HG03060 (cell line): ENCODE results near the gene SMARCD2.
"Not testable (repeated sequence)": the region's sequence is repeated elsewhere in the genome, so short reads cannot be mapped to it uniquely, and the experiment has no call there.

Experiments used
- ATAC-seq: cut with Tn5 transposase; IDR thresholded peaks from one replicate; pipeline ENCODE4 v1.9.1; 2021; ENCODE audit warnings: low read depth, moderate number of reproducible peaks; ENCODE audit not compliant: unreplicated experiment

Gene SMARCD2

GRCh38 chr17:63842540-63843386 is at the start of gene SMARCD2:
TSS of gene SMARCD2 (minus strand) at chr17:63842685. CDS start at chr17:63842674, 11 bp downstream.
- ATAC-seq: peak; percentile 47

DNA sequence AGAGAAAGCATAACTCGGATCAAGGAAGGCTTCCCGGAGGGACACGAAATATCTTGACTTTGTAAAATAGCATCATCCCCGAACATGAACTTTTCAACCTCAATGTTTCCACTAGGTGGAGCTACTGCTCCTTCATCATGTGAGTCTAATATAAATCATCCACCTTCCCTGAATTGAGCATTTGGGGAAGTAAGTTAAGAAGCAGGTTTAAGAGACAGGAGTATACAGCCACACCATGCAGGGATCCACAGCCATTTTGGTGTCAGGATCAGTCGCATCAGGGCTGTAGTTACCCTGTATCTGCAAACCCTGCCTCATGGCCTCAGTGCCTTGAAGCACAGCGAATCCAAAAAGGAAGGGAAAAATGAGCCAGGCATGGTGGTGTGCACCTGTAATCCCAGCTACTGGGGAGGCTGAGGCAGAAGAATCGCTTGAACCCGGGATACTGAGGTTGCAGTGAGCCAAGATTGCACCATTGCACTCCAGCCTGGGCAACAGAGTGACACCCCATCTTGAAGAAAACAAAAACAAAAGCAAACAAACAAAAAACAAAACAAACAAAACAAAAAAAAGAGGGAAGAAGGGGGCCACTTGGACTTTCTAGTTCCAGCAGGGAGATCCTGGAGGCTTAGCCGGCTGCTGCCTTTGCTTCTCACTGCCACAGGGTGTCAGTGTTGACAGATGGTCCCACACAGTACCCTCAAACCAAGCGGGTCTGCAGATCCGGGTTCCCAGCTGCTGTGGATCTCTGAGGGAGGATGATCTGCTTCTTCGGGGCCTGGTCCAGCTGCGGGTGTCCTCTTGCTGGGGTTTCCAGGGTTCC is 46.8 kb upstream of the SMARCD2 start:
- ATAC-seq: not testable (repeated sequence)

- ATAC-seq: not testable (repeated sequence)
Measured at GRCh38 chr17:63885119-63885518, 42.6 kb upstream of the SMARCD2 start.

- not testable (repeated sequence) for ATAC-seq
Measured at GRCh38 chr17:63882626-63883126, 40.2 kb upstream of the SMARCD2 start.

DNA sequence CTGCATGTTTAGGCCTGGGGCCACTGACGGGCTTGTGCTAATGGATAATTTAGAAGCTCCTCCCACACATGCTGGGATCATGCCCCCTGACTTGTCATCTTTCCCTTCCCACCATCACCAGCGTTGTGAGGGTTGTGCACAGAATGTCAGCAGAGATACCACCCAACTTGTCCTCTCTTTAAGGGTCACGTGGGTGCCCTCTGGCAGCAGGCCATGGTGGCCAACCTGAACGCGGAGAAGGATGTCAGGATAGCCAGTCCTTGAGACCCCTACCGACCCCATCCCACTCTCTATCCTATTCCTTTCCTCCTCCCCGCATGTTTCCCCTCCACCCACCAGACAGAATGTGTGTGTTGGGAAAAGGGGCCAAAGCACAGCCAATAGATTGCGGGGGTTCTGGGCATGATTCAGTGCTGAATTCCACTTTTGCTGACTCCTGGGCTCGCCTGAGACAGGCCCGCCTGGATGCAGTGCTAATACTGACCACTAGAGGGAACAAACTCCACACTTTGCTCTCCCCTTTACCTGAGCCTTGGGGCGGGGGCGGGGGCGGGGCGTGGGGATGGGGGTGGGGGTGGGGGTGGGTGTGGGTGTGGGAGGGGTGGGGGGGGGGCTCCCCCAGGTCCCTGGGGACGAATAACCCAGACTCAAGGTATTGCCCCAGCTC is 39.6 kb upstream of the SMARCD2 start, which contains the start of gene GH2:
Gene GH2, minus strand, starts transcription at position 10 of the 667 bp plus-strand sequence. CDS start 143 bp downstream, outside the sequence.
- no peak for ATAC-seq

DNA sequence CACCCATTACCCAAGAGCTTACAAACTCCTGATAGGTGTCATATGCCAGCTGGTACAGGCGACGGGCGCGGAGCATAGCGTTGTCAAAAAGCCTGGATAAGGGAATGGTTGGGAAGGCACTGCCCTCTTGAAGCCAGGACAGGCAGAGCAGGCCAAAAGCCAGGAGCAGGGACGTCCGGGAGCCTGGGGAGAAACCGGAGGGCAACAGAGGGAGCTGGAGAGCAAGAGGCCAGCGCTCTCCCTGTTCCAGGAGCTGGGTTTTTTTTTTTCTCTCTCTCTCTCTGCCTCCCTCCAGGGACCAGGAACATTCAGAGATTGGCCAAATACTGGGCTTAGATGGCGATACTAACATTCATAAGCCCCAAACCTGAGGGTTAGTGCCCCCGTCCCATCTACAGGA is 38.9 kb upstream of the SMARCD2 start:
- not testable (repeated sequence) for ATAC-seq

GRCh38 chr17:63880706-63881105 is 38.2 kb upstream of the SMARCD2 start:
- no peak for ATAC-seq

DNA sequence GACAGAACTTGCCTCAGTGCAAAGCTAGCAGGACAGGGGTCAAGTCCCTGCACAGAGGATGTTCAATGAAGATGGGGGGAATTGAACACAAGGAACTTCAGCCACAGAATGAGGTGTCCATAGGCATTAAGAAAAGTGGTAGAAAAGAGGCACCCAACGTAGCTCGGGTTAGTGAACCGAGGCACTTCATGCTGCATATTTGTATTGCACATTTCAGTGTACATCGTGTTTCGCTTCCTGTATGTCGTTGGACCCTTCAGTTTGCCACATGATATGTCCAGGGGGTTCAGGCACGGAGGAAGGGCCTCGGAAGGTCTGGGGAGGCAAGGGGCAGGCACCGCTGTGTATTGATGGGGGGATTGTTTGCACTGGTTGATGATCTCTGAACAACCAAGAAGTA is 35.9 kb upstream of the SMARCD2 start:
- not testable (repeated sequence) for ATAC-seq

- not testable (repeated sequence) for ATAC-seq
Measured at GRCh38 chr17:63874693-63875092, 32.2 kb upstream of the SMARCD2 start.

DNA sequence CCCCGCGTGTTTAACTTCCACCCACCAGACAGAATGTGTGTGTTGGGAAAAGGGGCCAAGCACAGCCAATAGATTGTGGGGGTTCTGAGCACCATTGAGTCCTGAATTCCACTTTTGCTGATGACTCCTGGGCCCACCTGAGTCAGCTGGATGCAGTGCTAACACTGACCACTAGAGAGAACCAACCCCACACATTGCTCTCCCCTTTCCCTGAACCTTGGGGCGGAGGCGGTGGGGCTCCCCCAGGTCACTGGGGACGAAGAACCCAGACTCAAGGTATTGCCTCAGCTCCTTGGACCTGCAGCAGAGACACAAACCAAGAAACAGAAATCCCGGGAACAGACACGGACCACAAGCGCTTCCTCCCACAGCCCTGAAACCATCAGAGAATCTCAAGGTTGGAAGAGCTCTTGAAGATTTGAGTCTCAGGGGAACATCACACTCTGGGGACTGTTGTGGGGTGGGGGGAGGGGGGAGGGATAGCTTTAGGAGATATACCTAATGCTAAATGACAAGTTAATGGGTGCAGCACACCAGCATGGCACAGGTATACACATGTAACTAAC is 31.7 kb upstream of the SMARCD2 start:
- not testable (repeated sequence) for ATAC-seq

DNA sequence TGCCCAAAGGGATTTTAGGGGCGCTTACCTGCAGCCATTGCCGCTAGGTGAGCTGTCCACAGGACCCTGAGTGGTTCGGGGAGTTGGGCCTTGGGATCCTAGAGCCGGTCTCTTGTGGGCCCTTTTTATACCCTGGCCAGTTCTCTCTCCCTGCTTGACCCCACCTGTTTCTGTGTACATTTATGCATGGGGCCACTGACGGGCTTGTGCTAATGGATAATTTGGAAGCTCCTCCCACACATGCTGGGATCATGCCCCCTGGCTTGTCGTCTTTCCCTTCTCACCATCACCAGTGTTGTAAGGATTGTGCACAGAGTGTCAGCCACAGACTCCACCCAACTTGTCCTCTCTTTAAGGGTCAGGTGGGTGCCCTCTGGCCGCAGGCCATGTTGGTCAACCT is 31.1 kb upstream of the SMARCD2 start, which contains the start of gene CSH2:
Gene CSH2, minus strand, starts transcription at position 101 of the 400 bp plus-strand sequence. Its CDS starts 63 bp downstream, at position 38.
- not testable (repeated sequence) for ATAC-seq

GRCh38 chr17:63871646-63872365 is 29.3 kb upstream of the SMARCD2 start:
- not testable (repeated sequence) for ATAC-seq

- ATAC-seq: not testable (repeated sequence)
Measured at GRCh38 chr17:63870292-63870665, 27.8 kb upstream of the SMARCD2 start.

GRCh38 chr17:63869491-63870291 is 27.2 kb upstream of the SMARCD2 start:
- ATAC-seq: not testable (repeated sequence)

DNA sequence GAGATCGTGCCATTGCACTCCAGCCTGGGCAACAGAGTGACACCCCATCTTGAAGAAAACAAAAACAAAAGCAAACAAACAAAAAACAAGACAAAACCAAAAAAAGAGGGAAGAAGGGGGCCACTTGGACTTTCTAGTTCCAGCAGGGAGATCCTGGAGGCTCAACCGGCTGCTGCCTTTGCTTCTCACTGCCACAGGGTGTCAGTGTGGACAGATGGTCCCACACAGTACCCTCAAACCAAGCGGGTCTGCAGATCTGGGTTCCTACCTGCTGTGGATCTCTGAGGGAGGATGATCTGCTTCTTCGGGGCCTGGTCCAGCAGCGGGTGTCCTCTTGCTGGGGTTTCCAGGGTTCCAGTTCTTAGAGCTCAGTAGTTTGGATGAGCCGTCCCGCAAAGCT is 24.1 kb upstream of the SMARCD2 start:
- not testable (repeated sequence) for ATAC-seq

DNA sequence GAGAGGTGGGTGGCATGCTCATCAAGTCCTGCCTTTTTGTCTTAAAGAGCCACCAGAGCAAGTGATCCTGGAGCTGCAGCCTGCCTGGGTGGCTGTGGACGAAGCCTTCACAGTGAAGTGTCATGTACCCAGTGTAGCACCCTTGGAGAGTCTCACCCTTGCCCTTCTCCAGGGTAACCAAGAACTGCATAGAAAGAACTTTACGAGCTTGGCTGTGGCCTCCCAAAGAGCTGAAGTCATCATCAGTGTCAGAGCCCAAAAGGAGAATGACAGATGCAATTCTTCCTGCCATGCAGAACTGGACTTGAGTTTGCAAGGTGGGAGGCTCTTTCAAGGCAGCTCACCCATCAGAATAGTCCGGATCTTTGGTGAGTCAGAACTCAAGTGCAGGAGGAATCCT is 16.8 kb upstream of the SMARCD2 start:
- no peak for ATAC-seq

DNA sequence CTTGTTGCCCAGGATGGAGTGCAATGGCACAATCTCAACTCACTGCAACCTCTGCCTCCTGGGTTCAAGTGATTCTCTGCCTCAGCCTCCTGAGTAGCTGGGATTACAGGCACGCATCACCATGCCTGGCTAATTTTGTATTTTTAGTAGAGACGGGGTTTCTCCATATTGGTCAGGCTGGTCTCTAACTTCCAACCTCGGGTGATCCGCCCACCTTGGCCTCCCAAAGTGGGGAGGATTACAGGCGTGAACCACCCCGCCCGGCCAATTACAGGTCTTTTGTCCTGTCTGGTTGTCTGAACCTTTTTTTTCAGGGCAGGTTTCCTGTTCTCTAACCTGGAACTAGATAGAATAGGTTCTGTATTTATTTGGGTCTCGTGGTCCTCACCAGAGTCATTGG is 13.9 kb upstream of the SMARCD2 start:
- ATAC-seq: not testable (repeated sequence)

DNA sequence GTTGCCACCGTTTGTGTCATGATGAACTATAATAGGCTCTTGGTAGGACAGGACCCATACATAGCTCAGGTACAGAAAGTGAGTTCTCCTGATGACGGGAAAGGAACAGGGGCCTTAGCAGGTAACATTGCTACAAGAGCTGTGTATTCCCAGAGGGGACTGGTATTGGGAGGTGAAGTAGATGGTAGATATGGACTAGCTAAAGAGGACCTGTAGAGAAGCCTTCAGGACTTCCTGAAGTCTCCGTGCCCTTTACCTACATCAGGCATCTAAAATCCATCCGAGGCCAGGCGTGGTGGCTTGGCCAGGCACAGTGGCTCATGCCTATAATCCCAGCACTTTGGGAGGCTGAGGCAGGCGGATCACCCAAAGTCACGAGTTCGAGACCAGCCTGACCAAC is 12.7 kb upstream of the SMARCD2 start:
- no peak for ATAC-seq

GRCh38 chr17:63854709-63855108 is 12.2 kb upstream of the SMARCD2 start:
- no peak for ATAC-seq
